ENCODE measurements around the gene CAB39L.

Gene CAB39L

DNA sequence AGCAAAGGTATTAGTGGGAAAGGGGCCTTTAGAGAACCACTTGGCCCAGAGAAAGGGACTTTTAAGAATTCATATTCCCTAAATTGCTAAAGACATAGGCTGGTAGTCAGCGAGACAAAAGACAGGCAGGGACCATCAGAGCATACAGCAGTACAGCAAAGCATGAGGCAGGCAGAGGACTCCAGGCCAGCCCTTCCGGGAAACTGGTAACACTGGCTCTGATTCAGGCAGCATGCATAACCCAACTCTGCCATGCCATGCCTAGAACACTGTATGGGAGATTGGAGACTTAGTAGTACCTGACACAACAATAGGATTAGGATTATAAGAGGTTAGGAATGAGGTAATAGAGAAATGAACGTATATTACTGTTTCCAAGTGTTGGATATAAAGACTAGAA is 34.9 kb downstream of the CAB39L start:
- in situ Hi-C loops (cut with HindIII; ENCODE audit: low sequenced_read_pairs): no loop called here
- TF ChIP-seq CTCF (IDR thresholded peaks at IDR 0.05; ENCODE audit: low read depth, low read length, missing control alignments): no peak
- no peak for DNase-seq (ENCODE audit: low read depth)
- H3K4me3 ChIP-seq (ENCODE audit: low read depth, low read length): no peak overlapping the region

DNA sequence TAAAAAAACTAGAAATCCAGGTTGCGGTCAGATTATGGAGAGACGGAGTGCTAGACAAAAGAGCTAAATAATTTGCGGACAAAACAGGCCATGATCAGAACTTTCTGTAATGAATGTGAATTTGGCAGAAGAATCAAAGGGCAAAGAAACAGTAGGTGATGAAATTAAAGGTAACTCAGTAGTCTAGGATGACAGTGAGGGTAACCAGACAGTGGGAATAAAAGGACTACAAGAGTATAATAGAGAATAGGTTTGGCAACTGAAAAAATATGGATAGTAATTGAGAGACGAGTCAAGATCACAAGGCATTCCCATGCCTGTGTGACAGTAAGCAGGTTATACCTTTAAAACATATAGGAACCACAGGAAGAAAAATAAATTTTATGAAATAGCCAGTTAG is 35.9 kb downstream of the CAB39L start:
- no peak overlapping the region for H3K4me3 ChIP-seq (ENCODE audit: low read depth, low read length)
- in situ Hi-C loops (cut with HindIII; ENCODE audit: low sequenced_read_pairs): no loop called here
- no peak for DNase-seq (ENCODE audit: low read depth)
- no peak for TF ChIP-seq CTCF (IDR thresholded peaks at IDR 0.05; ENCODE audit: low read depth, low read length, missing control alignments)

DNA sequence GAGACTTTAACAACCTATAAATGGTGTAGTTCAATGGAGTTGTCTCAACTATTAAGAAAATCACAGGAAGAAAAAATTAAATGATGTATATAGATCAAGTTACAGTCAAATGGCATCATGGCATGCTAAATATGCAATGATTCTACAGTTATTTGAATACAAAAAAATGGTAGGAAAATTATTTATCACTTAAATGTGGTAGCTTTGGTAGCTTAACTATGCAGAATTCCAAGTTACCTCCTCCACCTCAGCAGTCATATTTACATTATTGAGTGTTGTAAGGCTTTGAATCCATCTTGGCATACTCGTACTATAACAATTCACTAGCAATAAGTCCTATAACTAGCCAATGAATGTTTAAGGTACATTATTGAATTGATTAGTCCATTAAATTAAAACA is 36.8 kb downstream of the CAB39L start:
- in situ Hi-C loops (cut with HindIII; ENCODE audit: low sequenced_read_pairs): no loop called here
- no peak for TF ChIP-seq CTCF (IDR thresholded peaks at IDR 0.05; ENCODE audit: low read depth, low read length, missing control alignments)
- H3K4me3 ChIP-seq (ENCODE audit: low read depth, low read length): no peak overlapping the region
- DNase-seq (ENCODE audit: low read depth): no peak

- in situ Hi-C loops (cut with HindIII; ENCODE audit: low sequenced_read_pairs): no loop called here
- no peak overlapping the region for H3K4me3 ChIP-seq (ENCODE audit: low read depth, low read length)
- no peak for TF ChIP-seq CTCF (IDR thresholded peaks at IDR 0.05; ENCODE audit: low read depth, low read length, missing control alignments)
- no peak for DNase-seq (ENCODE audit: low read depth)
Observed at GRCh38 chr13:49404703-49405020, 39.2 kb downstream of the CAB39L start.

DNA sequence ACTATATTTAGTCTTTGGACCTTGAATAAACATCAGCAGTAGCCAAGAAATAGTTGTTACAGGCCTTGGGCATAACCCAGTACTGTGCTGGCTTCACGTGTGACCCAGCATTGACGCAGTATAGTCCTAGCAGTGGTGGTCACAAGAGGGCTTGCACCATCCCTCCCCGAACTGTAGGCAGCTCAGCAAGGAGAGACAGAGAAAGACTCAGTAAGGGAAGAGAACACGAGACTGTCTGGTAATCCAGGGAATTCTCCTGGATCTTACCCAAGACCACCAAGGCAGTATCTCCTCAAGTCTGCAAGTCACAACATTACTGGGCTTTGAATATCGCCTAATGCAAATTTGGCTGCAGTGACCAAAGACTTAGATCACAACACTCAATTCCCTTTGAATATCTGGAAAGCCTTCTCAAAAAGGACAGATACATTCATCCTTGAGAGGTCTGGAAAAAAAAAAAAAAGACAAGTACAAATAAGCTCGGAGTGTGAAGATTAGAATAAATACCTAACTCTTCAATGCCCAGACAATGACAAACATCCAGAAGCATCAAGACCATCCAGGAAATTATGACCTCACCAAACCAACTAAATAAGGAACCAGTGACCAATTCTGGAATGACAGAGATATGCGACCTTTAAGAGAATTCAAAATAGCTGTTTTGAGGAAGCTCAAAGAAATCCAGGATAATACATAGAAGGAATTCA is 39.7 kb downstream of the CAB39L start:
- H3K4me3 ChIP-seq (ENCODE audit: low read depth, low read length): no peak overlapping the region
- DNase-seq (ENCODE audit: low read depth): no peak
- no peak for TF ChIP-seq CTCF (IDR thresholded peaks at IDR 0.05; ENCODE audit: low read depth, low read length, missing control alignments)
- in situ Hi-C loops (cut with HindIII; ENCODE audit: low sequenced_read_pairs): no loop called here

DNA sequence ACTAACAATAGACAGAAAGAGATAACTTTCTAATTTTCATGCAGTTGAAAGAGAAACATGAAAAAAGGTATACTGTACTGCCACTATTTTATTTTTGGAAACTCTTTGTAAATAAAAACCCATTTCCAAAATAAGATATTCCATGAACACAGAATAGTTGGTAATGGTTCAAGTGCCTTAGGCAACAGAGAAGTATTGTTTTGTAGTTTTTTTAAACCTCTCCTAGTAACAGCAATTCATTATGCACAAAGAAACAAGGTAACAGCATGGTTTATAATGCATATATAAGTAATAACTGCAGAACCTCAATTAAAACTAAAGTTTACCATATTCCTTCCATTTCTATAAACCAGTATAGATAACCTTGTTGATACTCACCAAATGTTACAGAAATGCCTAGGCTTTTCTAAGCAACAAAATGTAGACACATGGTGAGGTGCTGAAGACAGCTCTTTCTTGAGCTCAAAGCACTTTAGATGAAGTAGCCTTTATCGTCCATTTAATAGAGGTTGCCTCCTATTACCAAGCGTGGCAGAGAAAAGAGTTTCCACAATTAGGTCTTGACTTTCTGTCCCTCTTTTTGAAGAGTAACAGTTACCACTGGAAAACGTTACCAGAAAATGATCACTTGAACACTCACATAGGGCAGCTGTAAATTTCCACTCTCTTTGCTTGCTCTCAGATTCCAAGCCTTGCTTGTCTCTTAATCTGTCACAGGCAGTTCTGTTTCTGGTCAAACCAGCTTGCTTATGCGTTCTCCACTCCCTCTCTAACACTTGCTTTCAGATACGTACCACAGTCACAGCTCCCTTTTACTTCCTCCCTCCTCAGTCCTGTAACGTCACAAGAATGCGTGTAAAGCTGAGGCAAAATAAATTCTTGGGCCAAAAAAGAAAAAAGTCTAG is 42.9 kb downstream of the CAB39L start:
- H3K4me3 ChIP-seq (ENCODE audit: low read depth, low read length): no peak overlapping the region
- no peak for TF ChIP-seq CTCF (IDR thresholded peaks at IDR 0.05; ENCODE audit: low read depth, low read length, missing control alignments)
- in situ Hi-C loops (cut with HindIII; ENCODE audit: low sequenced_read_pairs): no loop called here
- DNase-seq (ENCODE audit: low read depth): no peak

Measured in astrocyte of the cerebellum (primary cell).